Activated effector memory CD4-positive, alpha-beta T cell treated with anti-CD3 and anti-CD28 coated beads, Interleukin-2, amount 50 U/mL, for 16 hours (primary cell): Measurements from ENCODE around the gene ZC3H13.

Experiments used
- DNase-seq: peaks from one replicate; pipeline ENCODE4 v3.0.0-alpha.2; 2020

The ZC3H13 gene

DNA sequence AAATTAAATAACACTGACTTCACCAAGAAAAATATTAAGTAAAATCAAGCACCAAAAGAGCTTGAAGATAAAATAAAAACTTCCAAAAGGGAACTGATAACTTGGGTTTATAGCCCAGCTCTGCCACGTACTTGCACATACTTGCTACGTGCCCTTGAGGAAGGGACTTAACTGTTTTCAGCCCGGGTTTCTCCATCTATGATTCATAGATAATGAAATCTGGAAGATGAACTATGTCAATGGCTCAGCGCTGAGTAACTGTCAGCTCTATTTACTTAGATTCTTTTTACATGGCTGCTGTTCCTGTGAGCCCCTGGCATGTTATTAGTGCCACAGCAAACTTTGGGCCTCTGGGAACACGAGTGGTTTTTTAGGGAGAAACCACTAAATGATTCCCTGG is 9.6 kb upstream of the ZC3H13 start:
- DNase-seq = no peak

DNA sequence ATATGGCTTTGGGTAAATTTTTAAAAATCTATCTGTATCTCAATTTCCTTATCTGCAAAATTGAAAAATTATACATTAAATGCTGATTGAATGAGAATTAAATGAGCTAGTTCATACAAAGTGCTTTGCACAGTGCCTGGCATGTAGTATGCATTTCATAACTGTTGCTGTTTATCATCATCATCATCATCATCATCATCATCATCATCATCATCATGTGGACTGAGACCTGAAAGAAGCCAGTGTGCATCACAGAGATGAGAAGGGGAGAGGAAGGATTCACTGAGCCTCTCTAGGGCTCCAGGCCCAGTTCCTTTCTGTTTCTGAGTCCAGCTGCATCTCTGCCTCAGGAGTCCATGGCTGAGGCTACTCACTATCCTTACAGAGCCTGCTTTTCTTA is 6.9 kb upstream of the ZC3H13 start:
- no peak for DNase-seq

DNA sequence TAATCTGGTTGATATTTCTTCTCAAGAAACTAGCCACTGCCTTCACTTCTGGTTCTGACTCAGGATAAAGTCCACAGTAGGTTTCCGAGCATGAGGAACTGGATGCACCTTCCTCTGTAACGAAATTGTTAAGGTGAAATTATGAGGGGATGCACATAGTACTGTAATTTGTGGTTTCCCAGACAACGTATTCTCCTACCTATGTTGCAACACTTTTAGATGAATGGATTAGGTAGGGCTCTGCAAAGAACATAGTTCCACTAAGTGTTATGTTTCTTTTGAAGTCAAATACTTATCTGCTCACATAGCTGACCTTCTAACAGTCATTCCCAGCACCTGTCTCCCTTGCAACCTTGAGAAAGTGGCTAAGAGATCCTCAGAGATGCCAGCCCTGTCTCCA is 5.7 kb upstream of the ZC3H13 start:
- no peak for DNase-seq

DNA sequence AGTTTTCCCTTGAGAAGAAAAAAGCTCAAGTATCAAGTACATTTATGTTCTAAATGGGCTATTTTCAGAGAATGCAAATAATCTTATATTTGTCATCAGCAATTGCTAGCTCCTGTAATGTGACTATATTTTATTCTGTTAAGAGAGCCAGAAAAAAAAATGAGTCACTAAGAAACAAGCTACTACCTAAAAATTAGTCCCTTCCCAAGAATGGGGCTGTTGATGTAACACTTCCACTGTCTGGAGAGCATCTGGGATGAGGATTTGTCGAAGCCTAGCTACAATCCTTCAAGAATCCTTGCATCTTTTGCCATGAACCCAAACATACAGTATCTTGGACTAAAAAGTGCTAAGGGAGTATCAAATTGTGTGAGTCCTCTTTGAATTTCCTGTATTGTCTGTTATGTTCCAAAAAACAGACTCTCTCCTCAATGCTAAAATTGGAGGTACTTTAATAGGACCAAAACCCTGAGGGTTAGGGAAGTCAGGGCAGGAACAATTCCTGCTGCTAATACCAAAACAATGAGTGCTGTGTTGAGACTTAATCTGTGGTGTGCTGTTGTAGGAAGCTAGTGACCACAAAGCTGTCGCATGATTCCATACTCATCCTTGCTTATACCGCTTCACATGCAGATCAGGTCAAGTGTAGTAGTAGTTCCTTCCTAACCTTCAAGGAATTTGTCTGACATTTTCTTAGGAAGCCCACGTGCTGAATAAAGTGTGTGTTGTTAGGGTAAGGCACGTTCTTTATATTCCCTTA is 4.9 kb upstream of the ZC3H13 start:
- no peak for DNase-seq

DNA sequence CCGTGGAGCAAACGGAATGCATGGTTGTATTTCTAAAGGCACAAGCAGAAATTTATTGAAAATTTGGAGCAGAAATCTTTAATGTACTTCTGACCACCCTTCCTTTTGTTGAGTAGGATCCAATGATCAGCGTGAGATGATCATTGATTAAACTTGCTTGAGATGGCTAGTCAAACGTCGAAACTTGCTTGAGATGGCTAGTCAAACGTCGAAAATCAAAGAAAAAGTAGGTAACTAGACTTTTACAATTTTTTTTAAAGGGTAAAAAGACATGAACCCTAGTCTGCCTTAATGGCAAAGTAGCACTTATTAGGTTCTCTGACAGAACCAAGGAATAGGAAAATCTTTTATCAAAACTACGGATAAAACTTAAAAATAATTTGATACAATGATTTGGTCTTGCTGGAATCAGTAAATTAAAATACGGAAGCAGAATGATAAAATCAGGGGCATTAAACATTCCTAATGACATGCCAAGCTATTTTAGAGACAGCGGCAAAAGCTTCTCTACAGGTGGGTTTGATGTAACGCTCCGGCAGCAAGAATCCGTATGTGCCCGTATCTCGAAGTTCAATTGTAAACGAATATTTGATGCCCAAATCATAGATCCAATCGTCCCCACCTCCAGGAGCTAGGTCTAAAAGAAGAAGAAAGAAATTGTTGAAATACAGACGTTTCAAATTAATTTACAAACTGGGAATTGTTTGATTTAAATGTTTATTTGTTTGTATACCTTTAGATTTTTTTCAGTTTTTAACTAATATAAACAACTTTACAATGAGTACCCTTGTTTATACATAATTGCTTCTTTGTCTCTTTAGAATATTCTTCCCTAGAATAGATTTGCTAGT is 841 bp upstream of the ZC3H13 start:
- DNase-seq = no peak

DNA sequence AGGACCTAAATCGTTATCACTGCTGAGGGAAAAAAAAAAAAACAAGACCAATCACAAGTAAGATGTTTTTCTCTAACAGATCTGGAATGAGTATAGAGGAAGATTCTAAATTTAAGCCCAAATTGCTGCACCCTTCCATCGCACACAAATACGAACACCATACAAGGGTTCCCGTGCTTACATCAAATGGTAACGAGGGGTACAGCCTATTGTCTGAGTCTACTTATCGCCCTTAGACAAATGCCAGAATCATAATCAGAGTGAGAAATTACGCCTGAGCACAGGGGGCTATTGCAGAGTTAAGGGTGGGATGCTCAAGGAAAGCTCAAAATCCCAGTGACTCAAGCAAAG is 603 bp downstream of the ZC3H13 start:
- DNase-seq = no peak

DNA sequence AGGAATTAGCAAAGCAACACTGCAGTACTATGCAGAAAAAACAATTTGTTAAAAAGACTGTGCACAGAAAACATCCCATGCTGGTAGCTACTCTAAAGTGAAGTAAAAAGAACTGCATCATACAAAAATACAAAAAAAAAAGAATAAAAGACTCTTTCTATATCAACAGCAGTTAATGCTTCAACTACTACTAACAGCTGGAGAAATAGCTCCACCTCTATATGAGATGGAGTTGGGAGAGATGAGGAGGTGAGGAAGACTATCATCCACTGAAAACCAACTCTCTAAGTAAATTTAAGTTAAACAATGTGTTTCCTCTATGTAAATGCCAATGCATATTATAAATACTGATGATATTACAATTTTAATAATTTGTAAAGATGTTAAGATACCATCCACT is 1.8 kb downstream of the ZC3H13 start:
- no peak for DNase-seq

DNA sequence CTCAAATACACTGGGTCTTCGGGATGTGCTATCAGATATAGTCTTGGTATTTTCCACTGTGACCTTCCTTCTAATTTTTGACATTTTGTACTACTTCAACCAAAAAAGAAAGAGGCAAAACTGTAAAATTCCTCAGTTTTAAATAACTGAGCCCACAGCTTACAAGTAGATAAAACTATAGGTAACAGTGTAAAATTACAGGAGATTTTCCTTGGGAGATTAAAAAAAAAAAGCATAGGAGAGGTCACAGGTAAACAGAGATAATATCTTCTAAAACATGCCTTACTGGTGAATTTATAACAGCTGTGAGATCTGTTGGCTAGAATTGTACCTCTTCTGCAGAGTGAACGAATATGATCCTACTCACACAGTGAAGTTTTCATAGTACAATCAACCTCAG is 7.1 kb downstream of the ZC3H13 start:
- no peak for DNase-seq

DNA sequence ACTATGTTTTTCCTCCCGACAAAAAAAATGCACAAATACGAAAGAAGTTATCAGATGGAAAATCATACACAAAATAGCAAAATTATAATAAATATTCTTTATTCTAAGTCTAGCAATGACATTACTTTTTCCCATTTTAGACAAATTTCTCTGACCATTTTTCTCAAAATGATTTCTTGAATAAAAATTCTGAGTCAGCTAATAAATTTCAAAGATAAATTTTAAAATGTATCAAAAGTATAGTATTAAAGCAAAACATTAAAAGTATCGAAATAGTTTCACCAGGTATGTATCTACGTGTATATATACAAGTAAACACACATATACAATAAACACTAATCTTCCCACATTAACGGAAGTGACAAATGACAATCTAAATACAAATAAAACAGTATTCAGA is 8.9 kb downstream of the ZC3H13 start:
- DNase-seq = no peak

DNA sequence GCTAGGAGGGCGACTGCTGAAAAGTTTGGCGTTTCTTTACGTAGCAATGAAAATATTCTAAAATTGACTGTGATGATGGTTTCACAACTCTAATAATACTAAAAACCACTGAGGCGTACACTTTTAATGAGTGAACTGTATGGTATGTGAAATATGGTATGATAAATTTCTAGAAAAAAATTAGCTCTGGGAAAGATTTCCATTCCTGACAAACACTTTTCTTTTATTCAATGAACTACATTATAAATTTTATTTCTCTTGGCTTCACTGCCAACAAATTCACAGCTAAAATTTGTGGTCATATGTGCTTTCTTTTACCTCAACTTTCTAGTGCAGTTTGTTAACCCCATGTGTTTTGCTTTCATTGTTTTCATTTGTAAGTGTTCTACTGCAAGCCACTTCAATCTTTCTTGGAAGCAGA is 11.1 kb downstream of the ZC3H13 start:
- no peak for DNase-seq

DNA sequence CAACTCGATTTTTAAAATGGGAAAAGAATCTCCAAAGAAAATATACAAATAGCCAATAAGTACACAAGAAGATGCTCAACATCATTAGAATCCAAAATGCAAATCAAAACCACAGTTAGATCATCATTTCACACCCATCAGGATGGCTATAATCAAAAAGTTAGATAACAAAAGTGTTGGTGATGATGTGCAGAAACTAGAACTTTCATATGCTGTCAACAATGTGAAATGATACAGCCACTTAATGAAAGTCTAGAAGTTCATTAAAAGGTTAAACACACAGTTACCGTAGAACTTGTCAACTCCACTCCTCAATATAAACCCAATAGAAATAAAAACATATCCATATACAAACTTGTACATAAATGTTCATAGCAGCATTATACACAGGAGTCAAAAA is 11.8 kb downstream of the ZC3H13 start:
- no peak for DNase-seq

DNA sequence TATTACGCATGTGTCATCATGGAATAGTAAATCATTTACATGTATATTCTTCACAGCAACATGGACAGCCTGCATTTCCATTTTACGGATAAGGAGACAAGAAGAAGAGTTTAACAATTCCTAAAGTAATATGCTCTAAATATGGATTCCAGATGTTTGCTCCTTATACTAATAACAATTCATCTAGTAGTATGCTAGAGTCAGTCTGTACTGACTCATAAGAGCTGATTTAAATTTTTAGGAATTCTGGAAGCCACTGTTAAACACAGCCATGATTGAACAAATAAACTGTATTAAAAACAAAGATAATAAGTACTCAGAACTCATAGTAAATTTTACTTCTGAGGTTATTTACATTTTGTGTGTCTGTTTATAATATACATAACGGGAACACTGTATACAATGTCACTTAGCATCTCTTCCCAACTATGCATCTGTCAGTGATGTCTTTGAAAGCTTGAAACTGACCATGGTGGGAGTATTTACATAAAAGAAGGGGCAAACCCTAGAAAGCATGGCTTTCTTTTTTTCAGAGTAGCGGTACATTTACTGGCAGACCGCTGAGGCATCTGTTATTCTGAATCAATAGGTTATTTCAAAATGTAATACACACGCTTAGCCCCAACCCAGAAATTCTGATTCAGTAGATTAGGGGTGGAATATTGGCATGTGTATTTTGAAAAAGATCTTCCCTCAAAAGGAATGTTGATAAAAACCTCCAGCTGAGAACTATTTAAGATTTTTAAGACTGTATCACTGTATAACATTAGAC is 12.9 kb downstream of the ZC3H13 start:
- DNase-seq = no peak

DNA sequence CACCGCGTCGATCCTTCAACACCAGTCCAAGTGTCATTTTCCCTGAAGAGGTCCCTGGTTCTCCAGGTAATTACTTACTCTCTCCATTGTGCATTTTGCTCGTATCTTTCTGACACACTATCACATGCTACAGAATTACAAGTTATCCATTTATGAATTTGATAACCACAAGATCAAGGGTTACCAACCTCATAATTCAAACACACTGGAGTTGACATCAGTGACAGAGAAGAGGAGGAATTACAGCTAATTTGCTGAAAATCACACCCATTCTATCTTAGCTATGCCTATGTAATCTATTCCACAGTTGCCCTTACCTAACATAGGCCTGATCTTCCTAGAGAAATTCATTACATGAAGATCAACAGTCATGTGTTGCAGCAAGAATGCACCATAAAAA is 14.2 kb downstream of the ZC3H13 start:
- no peak for DNase-seq

DNA sequence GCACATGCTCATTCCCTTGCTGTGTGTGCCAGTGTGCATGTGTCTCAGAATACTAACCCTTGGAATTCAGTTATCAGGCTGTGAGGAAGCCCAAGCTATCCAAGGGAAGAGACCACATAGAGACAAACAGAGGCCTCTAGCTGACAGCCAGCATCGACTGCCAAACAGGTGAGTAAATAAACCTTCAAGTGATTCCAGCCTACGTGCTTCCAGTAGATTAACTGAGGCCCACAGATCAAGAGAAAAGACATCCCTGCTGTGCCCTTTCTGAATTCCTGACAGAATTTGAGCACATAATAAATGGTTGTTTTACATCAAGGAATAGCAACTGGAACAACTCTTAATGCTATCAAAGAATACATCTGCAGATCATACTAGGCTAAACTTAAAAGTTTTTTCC is 17.5 kb downstream of the ZC3H13 start:
- no peak for DNase-seq

DNA sequence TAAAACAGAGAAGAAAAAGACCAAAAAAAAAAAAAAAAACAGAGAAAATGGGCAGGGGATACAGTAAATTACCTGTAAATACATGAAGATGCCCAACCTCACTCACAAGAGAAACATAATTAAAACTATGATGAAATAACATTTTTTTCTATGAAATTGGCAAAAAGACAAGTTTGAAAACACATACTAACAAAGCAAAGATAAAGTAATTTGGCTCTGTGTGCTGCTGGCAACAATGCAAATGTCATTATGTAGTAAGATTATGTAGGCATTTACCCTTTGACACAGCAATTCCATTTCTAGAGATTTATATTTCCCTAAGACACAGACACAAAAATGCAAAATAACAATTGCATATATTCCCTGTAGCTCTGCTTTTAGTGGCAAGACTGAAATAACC is 20.2 kb downstream of the ZC3H13 start:
- no peak for DNase-seq

DNA sequence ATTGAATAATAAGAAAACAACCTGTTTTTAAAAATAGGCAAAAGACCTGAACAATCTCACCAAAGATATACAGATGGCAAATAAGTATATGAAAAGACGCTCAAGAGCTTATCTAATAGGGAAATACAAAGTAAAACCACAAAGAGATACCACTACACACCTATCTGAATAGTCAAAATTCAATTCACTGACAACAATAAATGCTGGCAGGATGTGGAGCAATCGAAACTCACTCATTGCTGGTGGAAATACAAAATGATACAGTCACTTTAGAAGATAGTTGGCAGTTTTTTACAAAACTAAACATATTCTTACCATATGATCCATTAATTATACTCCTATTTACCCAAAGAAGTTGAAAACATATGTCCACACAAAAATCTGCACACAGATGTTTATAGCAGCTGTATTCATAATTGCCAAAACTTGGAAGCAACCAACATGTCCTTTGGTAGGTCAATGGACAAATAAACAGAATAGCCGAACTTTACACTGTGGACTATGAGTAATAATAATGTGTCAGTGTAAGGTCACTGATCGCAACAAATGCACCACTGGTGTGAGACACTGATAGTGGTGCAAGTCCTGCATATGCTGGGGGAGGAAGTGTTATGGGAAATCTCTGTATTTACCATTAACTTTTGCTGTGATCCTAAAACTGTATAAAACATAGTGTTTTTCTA is 20.8 kb downstream of the ZC3H13 start:
- DNase-seq = no peak

DNA sequence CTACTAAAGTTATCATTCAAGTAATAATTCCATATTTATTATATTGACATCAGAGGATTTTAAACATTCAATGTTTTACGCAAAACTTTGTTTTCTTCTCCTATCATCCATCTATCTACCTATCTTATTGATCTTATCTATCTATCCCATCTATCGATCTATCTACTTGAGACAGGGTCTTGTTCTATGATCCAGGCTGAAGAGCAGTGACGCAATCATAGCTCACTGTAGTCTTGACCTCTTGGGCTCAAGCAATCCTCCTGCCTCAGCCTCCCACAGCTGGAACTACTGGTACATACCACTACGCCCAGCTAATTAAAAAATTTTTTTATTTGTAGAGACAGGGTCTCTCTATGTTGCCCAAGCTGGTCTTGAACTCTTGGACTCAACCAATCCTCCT is 27.4 kb downstream of the ZC3H13 start:
- no peak for DNase-seq

DNA sequence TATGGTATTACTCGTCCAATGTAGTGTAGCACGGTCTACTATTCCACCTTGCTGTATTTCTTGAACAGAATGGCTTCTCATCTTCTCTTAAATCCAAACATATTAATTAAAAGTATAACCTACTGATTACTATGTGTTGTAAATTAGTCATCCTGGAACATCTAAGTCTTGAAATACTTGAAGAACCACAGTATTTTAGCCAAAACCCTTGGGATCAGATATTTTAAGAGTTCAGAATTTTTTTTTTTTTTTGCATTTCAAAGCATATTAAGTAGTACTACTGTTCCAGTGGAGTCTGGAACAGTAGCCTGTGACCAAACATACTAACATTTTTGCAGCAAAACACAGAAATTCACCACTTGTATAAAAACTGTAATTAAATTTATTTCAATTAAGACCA is 30.1 kb downstream of the ZC3H13 start:
- no peak for DNase-seq

DNA sequence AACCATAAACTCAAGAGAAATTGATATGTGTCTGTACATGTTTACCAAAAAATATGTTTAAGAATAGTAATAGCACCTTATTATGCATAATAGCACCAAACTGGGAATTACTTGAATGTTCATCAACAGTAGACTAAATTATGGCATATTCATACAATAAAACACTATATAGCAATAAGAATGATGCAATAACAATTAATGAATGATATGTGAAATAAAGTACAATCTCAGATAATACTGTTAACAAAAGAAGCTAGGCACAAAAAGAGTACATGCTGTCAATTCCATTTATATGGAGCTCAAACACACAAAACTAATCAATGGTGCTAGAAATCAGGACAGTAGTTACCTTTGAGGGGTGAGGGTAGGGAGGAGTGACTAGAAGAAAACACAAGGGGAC is 36.3 kb downstream of the ZC3H13 start:
- no peak for DNase-seq

DNA sequence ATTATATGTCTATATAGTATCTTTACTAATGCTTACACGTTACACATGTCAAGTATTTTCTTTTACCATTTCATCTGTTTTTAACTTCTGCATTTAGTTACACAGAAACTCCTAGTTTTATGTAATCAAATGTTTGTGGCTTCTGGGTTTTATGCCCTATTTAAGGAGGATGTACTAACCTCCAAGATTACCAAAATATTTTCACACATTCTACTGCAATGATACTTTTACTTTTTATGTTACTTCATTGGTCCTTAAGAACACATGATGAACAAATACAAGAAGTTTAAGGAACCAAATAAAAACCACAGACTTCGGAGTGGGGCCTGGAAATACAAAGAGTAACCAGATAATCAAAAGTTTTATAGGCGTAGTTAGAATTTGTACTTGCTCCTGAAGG is 37.2 kb downstream of the ZC3H13 start:
- no peak for DNase-seq

DNA sequence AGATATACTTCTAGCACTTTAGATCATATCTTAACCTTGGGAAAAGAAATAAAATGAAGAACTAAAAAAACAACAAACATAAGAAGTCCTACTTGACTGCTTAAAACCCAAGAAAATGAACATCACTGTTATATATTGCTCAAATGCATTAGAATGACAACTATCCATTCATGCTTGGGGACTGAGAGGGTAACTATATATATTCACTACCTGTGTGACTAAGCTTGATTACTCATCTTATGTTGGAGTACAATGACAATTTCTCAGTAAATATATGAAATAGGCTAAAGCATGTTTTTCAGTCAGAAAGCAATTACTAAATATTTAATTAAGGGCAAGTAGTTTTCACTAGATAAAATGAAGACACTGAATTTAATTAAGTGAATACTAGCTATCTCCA is 40.1 kb downstream of the ZC3H13 start:
- DNase-seq = no peak

DNA sequence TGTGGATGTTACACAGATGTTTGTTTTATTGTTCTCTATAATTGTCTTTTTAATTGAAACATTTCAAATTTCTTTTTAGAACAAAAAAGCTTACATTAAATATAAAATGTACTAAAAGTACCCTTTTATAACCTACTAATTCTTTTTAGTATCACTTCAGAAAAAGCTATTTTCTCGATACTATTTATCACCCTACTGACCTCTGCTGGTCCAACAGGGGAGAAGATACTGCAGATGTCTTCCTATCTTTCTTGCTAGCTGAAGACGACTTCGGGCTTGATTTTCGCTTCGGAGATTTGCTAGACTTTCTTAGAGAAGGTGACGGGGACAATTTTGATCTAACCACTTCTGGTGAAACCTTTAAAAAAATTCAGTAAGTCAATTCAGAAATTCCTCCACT is 42.4 kb downstream of the ZC3H13 start:
- no peak for DNase-seq

DNA sequence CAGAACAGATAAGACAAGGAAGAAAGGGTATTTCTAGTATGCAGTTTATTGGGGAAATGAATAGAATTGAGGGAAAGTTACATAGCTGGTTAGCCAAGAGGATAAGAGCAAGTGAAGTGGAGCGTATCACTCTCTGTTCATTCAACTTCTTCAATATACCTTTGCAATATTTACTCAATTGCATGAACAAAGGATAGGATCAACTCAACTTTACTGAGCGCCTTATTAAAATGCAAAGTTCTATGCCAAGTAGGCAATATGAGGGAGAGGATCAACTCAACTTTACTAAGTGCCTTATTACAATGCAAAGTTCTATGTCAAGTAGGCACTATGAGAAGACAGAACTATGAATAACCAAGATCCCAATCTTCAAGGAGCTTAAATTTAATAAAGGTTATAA is 43.9 kb downstream of the ZC3H13 start:
- DNase-seq = no peak
